NK-92 treated with Interleukin-12 subunit alpha and Interleukin-12 subunit beta, amount 100 ng/mL, for 24 hours (cell line): ENCODE data around the gene NGEF.

Source experiments
- DNase-seq: peaks from one replicate; lab custom pipeline; 2025; lab: John Stamatoyannopoulos, UW

NGEF gene

DNA sequence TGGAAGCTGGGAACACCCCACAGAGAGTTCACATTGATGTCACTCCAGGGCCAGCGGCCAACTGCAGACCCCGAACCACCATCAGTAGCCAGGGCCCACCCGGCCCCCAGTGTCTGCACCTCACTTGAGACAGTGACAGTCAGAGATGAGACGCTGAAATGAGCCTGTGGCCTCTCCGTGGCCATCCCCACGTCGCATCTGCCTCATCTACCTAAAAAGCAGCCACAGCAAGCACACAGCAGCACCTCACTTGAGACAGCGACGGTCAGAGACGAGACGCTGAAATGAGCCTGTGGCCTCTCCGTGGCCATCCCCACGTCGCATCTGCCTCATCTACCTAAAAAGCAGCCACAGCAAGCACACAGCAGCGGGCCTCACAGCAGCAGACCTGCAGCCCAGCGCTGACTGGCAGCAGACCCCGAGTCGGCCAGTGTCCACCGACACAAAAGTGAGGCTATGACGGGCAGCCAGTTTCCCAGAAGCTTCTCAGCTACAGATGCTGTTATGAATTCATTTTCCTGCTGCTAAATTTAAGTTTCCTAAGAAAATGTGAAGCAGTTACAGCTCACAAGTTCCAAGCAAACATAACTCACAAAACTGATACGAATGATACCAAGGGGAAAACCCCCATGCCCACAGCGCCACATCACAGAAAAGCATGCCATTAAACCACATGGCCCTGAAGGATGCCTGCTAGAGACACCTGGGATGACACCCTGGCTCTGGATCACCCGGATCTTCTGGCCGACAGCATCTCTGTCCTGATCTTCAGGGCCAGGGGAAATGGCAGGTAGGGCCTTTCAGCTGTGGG lies 115.3 kb downstream of the NGEF start:
- DNase-seq = no peak

GRCh38 chr2:232896720-232897597 lies 116.1 kb downstream of the NGEF start:
- no peak for DNase-seq

- DNase-seq = no peak
Observed at GRCh38 chr2:232896111-232896510, 116.9 kb downstream of the NGEF start.

- DNase-seq = no peak
Observed at GRCh38 chr2:232894746-232895145, 118.3 kb downstream of the NGEF start.

DNA sequence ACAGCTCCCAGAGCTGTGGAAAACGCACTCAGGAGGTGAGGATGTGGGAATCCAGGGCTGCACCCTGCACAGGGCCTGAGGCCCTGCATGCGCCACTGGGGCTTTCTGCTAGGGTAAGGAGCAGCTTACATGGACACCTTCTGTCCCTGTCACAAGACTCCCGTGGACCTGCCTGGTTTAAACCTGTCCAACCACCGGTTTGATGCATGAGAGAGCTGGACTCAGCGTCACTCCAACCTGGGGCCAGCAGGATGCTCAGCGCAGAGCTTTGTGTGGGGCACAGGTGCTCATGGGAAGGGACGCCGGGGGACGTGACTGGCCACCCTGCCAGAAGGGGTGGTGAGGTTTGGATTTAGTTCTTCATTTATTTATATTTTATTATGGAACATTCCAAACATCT lies 118.8 kb downstream of the NGEF start:
- no peak for DNase-seq

- DNase-seq = no peak
Observed at GRCh38 chr2:232893834-232894233, 119.2 kb downstream of the NGEF start.

GRCh38 chr2:232892843-232893242 lies 120.2 kb downstream of the NGEF start:
- no peak for DNase-seq

DNA sequence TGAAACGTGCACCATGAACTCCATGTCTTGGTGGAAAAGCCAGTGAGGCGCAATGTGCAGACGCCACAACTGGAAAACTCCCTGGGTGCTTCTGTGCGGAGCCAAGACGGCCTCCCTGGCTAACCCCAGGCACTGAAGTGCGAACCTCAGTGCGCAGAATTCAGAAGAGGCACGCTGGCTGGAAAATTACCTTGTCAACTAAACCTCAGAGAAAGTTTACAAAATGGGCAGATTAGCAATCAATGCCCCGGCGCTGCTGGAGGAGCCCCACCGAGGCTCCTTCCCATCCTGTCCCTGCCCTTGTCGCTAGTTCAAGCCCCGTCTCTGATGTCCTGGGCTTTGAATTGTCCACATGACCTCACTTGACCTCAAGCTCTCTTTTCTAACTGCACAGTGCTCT lies 120.8 kb downstream of the NGEF start:
- no peak for DNase-seq

GRCh38 chr2:232891621-232892071 lies 121.4 kb downstream of the NGEF start:
- DNase-seq = no peak

- no peak for DNase-seq
Observed at GRCh38 chr2:232890896-232891601, 122.0 kb downstream of the NGEF start.

DNA sequence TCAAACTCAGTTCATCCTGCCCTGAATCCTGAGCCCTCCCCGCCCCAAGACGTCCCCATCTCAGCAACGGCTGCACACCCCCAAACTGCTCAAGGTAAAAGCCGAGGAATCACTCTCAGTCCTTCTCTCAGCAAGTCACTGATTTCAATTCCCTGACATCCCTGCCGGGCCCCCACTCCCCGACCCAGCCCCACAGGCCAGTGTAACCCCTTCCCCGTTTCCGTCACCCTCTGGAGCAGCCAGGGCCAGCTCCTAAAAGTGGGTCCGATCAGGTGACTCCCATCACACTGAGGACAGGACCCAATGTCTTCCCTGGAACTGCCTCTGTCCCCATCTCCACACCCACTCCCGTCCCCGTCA lies 122.5 kb downstream of the NGEF start:
- no peak for DNase-seq

DNA sequence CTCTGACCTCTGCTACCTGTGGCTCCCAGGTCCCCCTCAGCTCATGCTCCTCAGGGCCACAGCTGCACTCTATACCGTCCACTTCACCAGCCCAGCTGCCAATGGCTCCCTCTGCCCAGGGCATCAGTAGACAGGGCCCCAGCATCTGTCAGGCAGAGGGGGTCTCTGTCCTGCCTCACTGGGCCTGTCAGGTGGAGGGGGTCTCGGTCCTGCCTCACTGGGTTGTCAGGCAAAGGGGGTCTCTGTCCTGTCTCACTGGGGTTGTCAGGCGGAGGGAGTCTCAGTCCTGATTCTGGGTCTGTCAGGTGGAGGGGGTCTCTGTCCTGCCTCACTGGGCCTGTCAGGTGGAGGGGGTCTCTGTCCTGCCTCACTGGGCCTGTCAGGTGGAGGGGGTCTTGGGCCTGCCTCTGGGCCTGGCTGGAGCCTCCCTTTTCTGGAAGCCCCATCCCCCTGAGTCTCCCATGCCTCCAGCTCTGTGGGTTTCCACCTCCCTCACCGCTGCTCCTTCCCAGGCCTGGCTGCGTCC lies 123.1 kb downstream of the NGEF start:
- no peak for DNase-seq

- DNase-seq = no peak
Observed at GRCh38 chr2:232888839-232889529, 124.1 kb downstream of the NGEF start.

DNA sequence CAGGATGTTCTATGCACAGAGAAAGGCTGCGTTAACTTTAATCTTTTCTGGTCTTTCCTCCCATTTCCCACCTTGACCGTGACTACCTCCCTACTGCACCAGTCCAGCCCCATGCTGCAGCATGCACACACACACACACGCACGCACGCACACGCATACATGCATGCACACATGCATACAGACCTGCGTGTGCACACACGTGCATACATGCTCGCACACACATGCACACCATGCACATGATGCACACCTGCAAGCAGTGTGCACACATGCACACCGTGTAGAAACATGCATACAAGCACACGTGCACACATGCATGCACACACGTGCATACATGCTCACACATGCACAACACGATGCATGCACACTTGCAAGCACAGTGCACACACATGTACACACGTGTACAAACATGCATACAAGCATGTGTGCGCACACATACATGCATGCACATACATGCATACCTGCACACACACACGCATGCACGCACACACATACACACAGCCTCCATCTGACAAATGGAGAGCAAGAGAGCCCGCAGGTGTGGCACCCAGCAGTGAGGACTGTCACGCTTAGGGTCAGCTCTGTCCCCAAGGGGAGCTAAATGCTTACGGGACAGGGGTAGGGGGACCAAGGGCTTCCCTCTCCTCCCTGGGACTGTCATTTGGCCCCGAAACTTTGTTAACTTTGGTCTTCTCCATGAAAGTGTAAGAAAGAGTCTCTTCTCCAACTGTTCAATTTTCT lies 124.8 kb downstream of the NGEF start:
- no peak for DNase-seq

- DNase-seq = no peak
Observed at GRCh38 chr2:232887171-232887850, 125.7 kb downstream of the NGEF start.

GRCh38 chr2:232886632-232887031 lies 126.4 kb downstream of the NGEF start:
- no peak for DNase-seq

DNA sequence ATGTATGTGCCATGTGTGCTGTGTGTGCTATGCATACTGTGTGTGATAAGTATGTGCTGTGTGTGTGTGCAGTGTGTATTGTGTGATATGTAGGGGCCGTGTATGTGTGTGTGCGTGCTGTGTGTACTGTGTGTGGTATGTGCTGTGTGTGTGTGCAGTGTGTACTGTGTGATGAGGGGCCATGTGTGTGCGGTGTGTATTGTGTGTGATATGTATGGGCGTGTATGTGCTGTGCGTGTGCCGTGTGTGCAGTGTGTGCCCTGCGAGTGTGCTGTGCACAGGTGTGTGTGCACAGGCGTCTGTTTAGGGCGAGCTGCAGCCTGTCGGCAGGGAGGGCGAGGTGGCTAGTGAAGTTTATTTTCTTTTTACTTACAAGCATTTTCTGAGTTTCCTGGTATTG lies 126.9 kb downstream of the NGEF start:
- no peak for DNase-seq

GRCh38 chr2:232885264-232885961 lies 127.6 kb downstream of the NGEF start:
- no peak for DNase-seq

DNA sequence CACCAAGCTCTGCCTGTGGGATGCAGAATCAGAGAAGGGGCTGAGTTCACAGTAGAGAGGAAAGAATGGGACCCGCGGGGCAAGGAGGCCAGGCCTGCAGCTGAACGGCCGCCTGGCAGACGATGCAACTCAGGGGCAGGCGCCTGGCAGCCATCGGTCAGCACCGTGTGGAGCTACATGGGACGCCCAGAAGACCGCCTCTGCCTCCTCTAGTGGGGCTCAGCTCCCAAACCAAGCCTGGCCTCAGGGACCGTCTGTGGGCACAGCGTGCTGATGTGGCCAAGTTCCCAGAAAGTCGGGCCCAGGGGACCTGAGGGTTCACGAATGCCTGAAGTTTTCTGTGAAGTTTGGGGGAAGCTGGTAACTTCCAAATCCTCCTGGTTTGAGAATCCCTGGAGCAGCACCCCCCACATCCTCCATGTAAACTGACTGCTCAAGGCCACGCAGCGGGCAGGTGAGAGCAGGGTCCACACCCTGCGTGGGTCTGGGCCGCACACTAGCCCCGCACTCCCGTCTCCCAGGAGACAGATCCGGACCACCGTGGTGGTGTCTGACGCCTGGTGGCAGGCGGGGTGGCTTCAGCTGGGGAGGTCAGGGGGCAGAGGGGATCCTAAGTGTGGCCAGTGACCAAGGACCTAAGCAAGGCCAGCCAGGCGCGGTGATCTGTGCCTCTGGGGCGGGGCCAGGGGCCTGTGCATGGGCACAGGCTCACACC lies 128.3 kb downstream of the NGEF start:
- DNase-seq = no peak
